Loucy (cell line): ENCODE measurements around the gene SZT2.

ENCODE experiments used
- H2AFZ ChIP-seq: fragments of 200-600 bp; sonication (generic); 2 replicates; pipeline ENCODE4 v1.6.0; 2016; ENCODE audit warnings: antibody characterized with exemption, mild to moderate bottlenecking, low read length, moderate library complexity
- H3F3A ChIP-seq: fragments of 200-600 bp; 2 replicates; pipeline ENCODE4 v1.6.0; 2016; ENCODE audit warnings: antibody characterized with exemption, low read depth, mild to moderate bottlenecking
- H3K27me3 ChIP-seq: fragments of 200-600 bp; sonication (generic); 2 replicates; pipeline ENCODE4 v1.6.1; 2014; ENCODE audit warnings: low read length, mild to moderate bottlenecking; ENCODE audit not compliant: insufficient read depth, poor library complexity, severe bottlenecking
- H3K36me3 ChIP-seq: fragments of 200-600 bp; sonication (generic); 2 replicates; pipeline ENCODE4 v1.6.1; 2016; ENCODE audit warnings: low read length; ENCODE audit not compliant: insufficient read depth
- H3K4me1 ChIP-seq: fragments of 200-600 bp; sonication (generic); 2 replicates; pipeline ENCODE4 v1.5.1; 2014; ENCODE audit warnings: low read length, mild to moderate bottlenecking; ENCODE audit not compliant: insufficient read depth, poor library complexity, severe bottlenecking
- H3K4me2 ChIP-seq: fragments of 200-600 bp; sonication (generic); 2 replicates; pipeline ENCODE4 v1.6.0; 2014; ENCODE audit warnings: antibody characterized with exemption, low read length, low read depth, mild to moderate bottlenecking; ENCODE audit not compliant: poor library complexity, severe bottlenecking
- H3K4me3 ChIP-seq: fragments of 200-600 bp; sonication (generic); 2 replicates; pipeline ENCODE4 v1.5.1; 2014; ENCODE audit warnings: low read length, mild to moderate bottlenecking, mixed read lengths; ENCODE audit not compliant: poor library complexity, severe bottlenecking
- H3K79me2 ChIP-seq: fragments of 200-600 bp; sonication (generic); 2 replicates; pipeline ENCODE4 v1.6.1; 2014; ENCODE audit warnings: low read length; ENCODE audit not compliant: insufficient read depth
- H3K9ac ChIP-seq: fragments of 200-600 bp; sonication (generic); 2 replicates; pipeline ENCODE4 v1.6.0; 2014; ENCODE audit warnings: mild to moderate bottlenecking, low read depth, low read length, moderate library complexity; ENCODE audit not compliant: poor library complexity, severe bottlenecking
- H3K9me2 ChIP-seq: fragments of 200-600 bp; sonication (generic); replicated peaks from 2 replicates; pipeline ENCODE4 v1.6.1; 2016; ENCODE audit warnings: low read depth, low read length, mixed read lengths
- H3K9me3 ChIP-seq: fragments of 200-600 bp; sonication (generic); 2 replicates; pipeline ENCODE4 v1.6.1; 2014; ENCODE audit warnings: mild to moderate bottlenecking, antibody characterized with exemption, low read length, low read depth; ENCODE audit not compliant: insufficient read depth
- H4K20me1 ChIP-seq: fragments of 200-600 bp; sonication (generic); 2 replicates; pipeline ENCODE4 v1.6.0; 2014; ENCODE audit warnings: antibody characterized with exemption, low read length, mild to moderate bottlenecking; ENCODE audit not compliant: insufficient read depth, poor library complexity, severe bottlenecking
- EZH2phosphoT487 ChIP-seq: fragments of 200-600 bp; IDR thresholded peaks from 2 replicates; pipeline ENCODE4 v1.6.1; 2018; ENCODE audit warnings: antibody characterized with exemption, mild to moderate bottlenecking, moderate library complexity, borderline replicate concordance
- TF ChIP-seq, protein P1 (sequence below): fragments of 200-600 bp; sonication (generic); conservative IDR thresholded peaks from 2 replicates; pipeline ENCODE4 v1.5.1; 2014; ENCODE audit warnings: mild to moderate bottlenecking, antibody characterized with exemption, low read length

SZT2 gene

DNA sequence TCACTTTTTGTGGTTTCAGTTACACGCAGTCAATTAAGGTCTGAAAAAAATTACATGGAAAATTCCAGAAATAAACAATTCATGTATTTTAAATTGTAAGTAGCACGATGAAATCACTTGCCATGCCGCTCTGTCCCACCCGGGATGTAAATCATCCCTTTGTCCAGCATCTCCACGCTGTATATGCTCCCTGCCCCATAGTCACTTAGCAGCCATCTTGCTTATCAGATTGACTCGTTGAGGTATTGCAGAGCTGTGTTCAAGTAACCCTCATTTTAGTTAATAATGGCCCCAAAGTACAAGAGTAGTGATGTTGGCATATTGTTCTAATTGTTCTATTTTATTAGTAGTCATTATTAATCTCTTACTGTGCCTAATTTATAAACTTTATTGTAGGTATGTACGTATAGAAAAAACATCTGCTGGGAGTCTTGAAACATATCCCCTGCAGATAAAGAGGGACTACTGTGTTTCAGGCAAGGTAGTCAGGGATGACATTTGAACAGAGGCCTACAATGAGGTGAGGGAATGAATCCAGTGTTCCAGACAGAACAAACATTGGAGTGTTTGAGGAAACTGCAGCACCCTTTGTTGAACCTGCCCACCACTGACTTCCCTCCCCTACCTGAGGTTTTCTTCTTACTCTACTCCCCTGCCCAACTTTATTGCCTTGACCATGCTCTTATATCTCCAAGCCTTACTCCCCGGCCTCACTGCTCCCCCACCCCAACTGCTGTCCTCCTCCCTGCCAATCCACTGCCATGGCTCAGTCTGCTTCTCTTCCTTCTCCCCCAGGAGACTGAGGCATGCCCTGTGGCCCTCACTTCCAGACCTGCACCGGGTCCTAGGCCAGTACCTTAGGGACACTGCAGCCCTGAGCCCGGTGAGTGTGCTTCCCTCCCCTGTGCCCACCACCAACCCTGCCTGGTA, 38.0 kb upstream of the SZT2 start:
- TF ChIP-seq, protein P1, sequence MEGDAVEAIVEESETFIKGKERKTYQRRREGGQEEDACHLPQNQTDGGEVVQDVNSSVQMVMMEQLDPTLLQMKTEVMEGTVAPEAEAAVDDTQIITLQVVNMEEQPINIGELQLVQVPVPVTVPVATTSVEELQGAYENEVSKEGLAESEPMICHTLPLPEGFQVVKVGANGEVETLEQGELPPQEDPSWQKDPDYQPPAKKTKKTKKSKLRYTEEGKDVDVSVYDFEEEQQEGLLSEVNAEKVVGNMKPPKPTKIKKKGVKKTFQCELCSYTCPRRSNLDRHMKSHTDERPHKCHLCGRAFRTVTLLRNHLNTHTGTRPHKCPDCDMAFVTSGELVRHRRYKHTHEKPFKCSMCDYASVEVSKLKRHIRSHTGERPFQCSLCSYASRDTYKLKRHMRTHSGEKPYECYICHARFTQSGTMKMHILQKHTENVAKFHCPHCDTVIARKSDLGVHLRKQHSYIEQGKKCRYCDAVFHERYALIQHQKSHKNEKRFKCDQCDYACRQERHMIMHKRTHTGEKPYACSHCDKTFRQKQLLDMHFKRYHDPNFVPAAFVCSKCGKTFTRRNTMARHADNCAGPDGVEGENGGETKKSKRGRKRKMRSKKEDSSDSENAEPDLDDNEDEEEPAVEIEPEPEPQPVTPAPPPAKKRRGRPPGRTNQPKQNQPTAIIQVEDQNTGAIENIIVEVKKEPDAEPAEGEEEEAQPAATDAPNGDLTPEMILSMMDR = no peak
- no peak for TF ChIP-seq EZH2phosphoT487
- Histone ChIP-seq H3K9ac (no peak overlapping the region), H3K79me2 (no peaks in the 10 kb centered on the region)

DNA sequence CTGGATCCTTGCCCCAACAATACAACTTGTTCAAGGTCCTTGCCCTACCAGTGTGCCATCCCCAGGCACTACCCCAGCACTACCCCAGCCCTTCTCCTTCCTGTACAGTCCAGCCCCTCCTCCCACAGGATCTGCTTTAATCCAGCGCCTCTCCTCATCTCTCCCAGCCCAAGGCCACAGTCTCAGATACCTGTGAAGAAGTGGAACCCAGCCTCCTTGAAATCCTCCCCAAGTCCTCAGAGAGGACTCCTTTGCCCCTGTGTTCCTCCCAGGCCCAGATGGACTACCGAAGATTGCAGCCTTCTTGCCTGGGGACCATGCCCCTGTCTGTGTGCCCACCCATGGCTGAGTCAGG, 37.4 kb upstream of the SZT2 start:
- H3K4me1 ChIP-seq = no peaks in the 10 kb centered on the region
- no peaks in the 10 kb centered on the region for H3K9me3 ChIP-seq
- H4K20me1 ChIP-seq = no peaks in the 10 kb centered on the region
- no peak overlapping the region for H3K4me3 ChIP-seq
- H3K9me2 ChIP-seq = no peaks in the 10 kb centered on the region
- no peak overlapping the region for H2AFZ ChIP-seq
- H3F3A ChIP-seq = no peaks in the 10 kb centered on the region
- H3K36me3 ChIP-seq = no peaks in the 10 kb centered on the region
- H3K27me3 ChIP-seq = no peaks in the 10 kb centered on the region
- TF ChIP-seq, protein P1 = no peak
- no peak for TF ChIP-seq EZH2phosphoT487
- H3K79me2 ChIP-seq = no peaks in the 10 kb centered on the region
- H3K4me2 ChIP-seq = no peak overlapping the region
- no peak overlapping the region for H3K9ac ChIP-seq

More for the DNA sequence above, 38.0 kb upstream of the SZT2 start:
- Histone ChIP-seq H3K4me1 (no peaks in the 10 kb centered on the region), H3K36me3 (no peaks in the 10 kb centered on the region), H3F3A (no peaks in the 10 kb centered on the region), H3K9me3 (no peaks in the 10 kb centered on the region), H2AFZ (no peak overlapping the region), H3K27me3 (no peaks in the 10 kb centered on the region), H3K4me3 (no peak overlapping the region), H3K4me2 (no peak overlapping the region), H4K20me1 (no peaks in the 10 kb centered on the region), H3K9me2 (no peaks in the 10 kb centered on the region)

DNA sequence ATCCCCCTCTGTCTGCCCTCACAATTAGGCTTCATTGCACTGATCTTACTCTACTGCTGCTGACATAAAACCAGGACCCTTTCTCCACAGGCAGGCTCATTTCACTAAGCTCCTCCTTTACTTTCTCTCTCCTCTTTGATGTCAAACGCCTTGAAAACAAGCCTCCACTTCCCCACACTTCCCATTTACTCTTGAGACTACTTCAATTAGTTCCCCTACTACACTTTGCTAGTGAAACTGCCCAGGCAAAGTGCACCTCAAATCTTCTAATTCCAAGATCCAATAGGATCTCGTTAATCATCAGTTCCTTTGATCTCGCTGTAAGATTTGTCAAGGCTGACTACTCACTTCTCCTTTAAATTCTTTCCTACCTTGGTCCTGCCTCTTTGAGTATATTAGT, 36.8 kb upstream of the SZT2 start:
- no peaks in the 10 kb centered on the region for H3K9me2 ChIP-seq

More for the DNA sequence above, 36.8 kb upstream of the SZT2 start:
- Histone ChIP-seq H3K4me2 (no peak overlapping the region), H3K79me2 (no peaks in the 10 kb centered on the region), H3K27me3 (no peaks in the 10 kb centered on the region), H3K36me3 (no peaks in the 10 kb centered on the region), H3K9ac (no peak overlapping the region), H2AFZ (no peak overlapping the region), H3F3A (no peaks in the 10 kb centered on the region), H3K4me1 (peaks cover 2% of the 10 kb centered on the region), H3K4me3 (no peak overlapping the region), H3K9me3 (no peaks in the 10 kb centered on the region), H4K20me1 (no peaks in the 10 kb centered on the region)
- TF ChIP-seq, protein P1 = no peak
- TF ChIP-seq EZH2phosphoT487 = no peak
